Panc1 (cell line): Measurements from ENCODE around the gene PSMD13. TPM values are rescaled to one million over a fixed set of nuclear protein-coding genes. Genes with fewer than 3 reads are reported as not detected.

Experiments
- ATAC-seq: fragments of 200-7000 bp; cut with Tn5 transposase; 2 replicates; pipeline ENCODE4 v1.9.1; 2020; ENCODE audit warnings: mild to moderate bottlenecking, moderate library complexity
- BruUV-seq: library from RNA; stranded (reverse); fragments of 400-500 nt; replicated peaks from 2 replicates; lab custom pipeline; 2021; lab: Mats Ljungman, UMichigan
- CTCF ChIA-PET: fragments of 300-600 bp; sonication (Branson Sonifier 250); formaldehyde crosslinking; loops from one replicate; lab custom pipeline; 2022; ENCODE audit warnings: antibody characterized with exemption; lab: Charles Lee
- POLR2A ChIA-PET: fragments of 300-600 bp; sonication (Branson Sonifier 250); formaldehyde crosslinking; loops from one replicate; lab custom pipeline; 2022; ENCODE audit warnings: antibody characterized with exemption; lab: Charles Lee
- DNase-seq: peaks from one replicate; pipeline ENCODE4 v3.0.0-alpha.2; 2010; ENCODE audit warnings: low read depth, low spot score
- H3K27ac ChIP-seq: 2 replicates; pipeline ENCODE4 v1.5.1; 2011; ENCODE audit warnings: mild to moderate bottlenecking, low read length, inconsistent platforms
- H3K27me3 ChIP-seq: fragments of 200-500 bp; sonication (Bioruptor generic); 2 replicates; pipeline ENCODE4 v1.6.0; 2014; ENCODE audit warnings: low read length, inconsistent platforms; ENCODE audit not compliant: control insufficient read depth, insufficient read depth
- H3K36me3 ChIP-seq: fragments of 200-500 bp; sonication (Bioruptor generic); 2 replicates; pipeline ENCODE4 v1.5.1; 2014; ENCODE audit warnings: inconsistent platforms, mild to moderate bottlenecking, low read length, moderate library complexity; ENCODE audit not compliant: control insufficient read depth, insufficient read depth
- H3K4me1 ChIP-seq: 2 replicates; pipeline ENCODE4 v1.5.1; 2011; ENCODE audit warnings: inconsistent platforms, mild to moderate bottlenecking, low read length, moderate library complexity; ENCODE audit not compliant: control insufficient read depth, insufficient read depth
- H3K4me3 ChIP-seq, 2 experiments: 2 replicates each; pipeline ENCODE4 v1.5.1; 2011 to 2012; ENCODE audit warnings: low read depth in 2 of 2, low read length in 2 of 2, mild to moderate bottlenecking in 2 of 2, inconsistent platforms in 1 of 2, moderate library complexity in 1 of 2
- H3K9me3 ChIP-seq: fragments of 200-500 bp; sonication (Bioruptor generic); 2 replicates; pipeline ENCODE4 v1.5.1; 2014; ENCODE audit warnings: low read depth, mild to moderate bottlenecking, inconsistent platforms, low read length, moderate library complexity; ENCODE audit not compliant: control insufficient read depth, insufficient read depth
- CTCF ChIP-seq: fragments of 450-650 bp; IDR thresholded peaks from 2 replicates; pipeline ENCODE4 v1.5.1; 2017; ENCODE audit warnings: mild to moderate bottlenecking
- POLR2AphosphoS5 ChIP-seq: IDR thresholded peaks from 2 replicates; pipeline ENCODE4 v1.6.1; 2012; ENCODE audit warnings: mild to moderate bottlenecking, low read depth, low read length, moderate library complexity
- REST ChIP-seq, 2 experiments: IDR thresholded peaks; 2 replicates each; pipeline ENCODE4 v1.6.1; 2011 to 2012; ENCODE audit warnings: low read depth in 2 of 2, control low read depth in 1 of 2, low read length in 1 of 2, mild to moderate bottlenecking in 1 of 2, moderate library complexity in 1 of 2; ENCODE audit not compliant: insufficient read depth in 1 of 2
- SIN3A ChIP-seq: IDR thresholded peaks from 2 replicates; pipeline ENCODE4 v1.6.1; 2012; ENCODE audit warnings: low read depth, mild to moderate bottlenecking, low read length, moderate library complexity, borderline replicate concordance; ENCODE audit not compliant: insufficient read depth
- TCF7L2 ChIP-seq: IDR thresholded peaks from 2 replicates; pipeline ENCODE4 v1.6.1; 2011; ENCODE audit warnings: mild to moderate bottlenecking, low read depth, low read length, inconsistent platforms
- in situ Hi-C: cut with HindIII; loops from 2 replicates; pipeline ENCODE4 v1.10.0; 2016; ENCODE audit warnings: low sequenced_read_pairs, low pct_unique_long_range_greater_than_20kb
- intact Hi-C: fragments of 100-400 bp; cut with micrococcal nuclease; formaldehyde crosslinking; loops from one replicate; pipeline ENCODE4 v1.10.0; 2022; ENCODE audit not compliant: unreplicated experiment
- total RNA-seq: library from RNA; stranded (reverse); gene quantifications from one replicate; pipeline ENCODE4 v1.2.1, GENCODE V29; 2021; ENCODE audit not compliant: unreplicated experiment

The PSMD13 gene
- total RNA-seq, 1 experiment from 2014 or later: 271 TPM

GRCh38 chr11:292211-293121, 55.7 kb downstream of the PSMD13 start:
- intact Hi-C loops (no loop called here), in situ Hi-C loops (no loop called here)
- Histone ChIP-seq H3K4me1 (peaks cover 39% of the 10 kb centered on the region), H3K27ac (no peak overlapping the region), H3K27me3 (no peaks in the 10 kb centered on the region), H3K36me3 (no peaks in the 10 kb centered on the region), H3K4me3 (no peak overlapping the region), H3K9me3 (no peaks in the 10 kb centered on the region)
- no peak for TF ChIP-seq POLR2AphosphoS5
- no peak for TF ChIP-seq TCF7L2
- TF ChIP-seq SIN3A: no peak
- TF ChIP-seq CTCF: no peak
- no peak for TF ChIP-seq REST (IDR thresholded peaks at IDR 0.05; ENCODE audit: insufficient read depth in 1 of 2, low read depth in 2 of 2, low read length in 1 of 2)
- ATAC-seq (no peak), DNase-seq (no peak)
- CTCF ChIA-PET: no interaction called here
- no TSS peak for BruUV-seq
- POLR2A ChIA-PET: no interaction called here

GRCh38 chr11:293271-293851, 56.6 kb downstream of the PSMD13 start:
- Histone ChIP-seq H3K4me1 (peaks cover 40% of the 10 kb centered on the region), H3K27me3 (no peaks in the 10 kb centered on the region), H3K4me3 (no peak overlapping the region), H3K27ac (no peak overlapping the region), H3K36me3 (no peaks in the 10 kb centered on the region), H3K9me3 (no peaks in the 10 kb centered on the region)
- ChIA-PET CTCF (no interaction called here), POLR2A (no interaction called here)
- in situ Hi-C loops: no loop called here
- BruUV-seq: no TSS peak
- ATAC-seq (no peak), DNase-seq (no peak)
- TF ChIP-seq TCF7L2 (no peak), POLR2AphosphoS5 (no peak)
- intact Hi-C loops: no loop called here
